CD14-positive monocyte (primary cell): ENCODE results near the gene GDF9. TPM values are rescaled to one million over a fixed set of nuclear protein-coding genes. Genes with fewer than 3 reads are reported as not detected.

ENCODE experiments used
- DNase-seq, 3 donors: peaks; one replicate each; pipeline ENCODE4 v3.0.0-alpha.2; 2011 to 2022
- H2AFZ ChIP-seq: 2 replicates; pipeline ENCODE4 v1.6.0; 2012; ENCODE audit warnings: mild to moderate bottlenecking, low read depth, low read length, inconsistent platforms; ENCODE audit not compliant: insufficient read depth, poor library complexity, severe bottlenecking
- H3K27ac ChIP-seq, 2 donors: 1 replicate in 1 of 2; 2 replicates in 1 of 2; pipeline ENCODE4 v1.5.1; 2012 to 2013; ENCODE audit warnings: low read length in 2 of 2, control low read depth in 1 of 2, inconsistent platforms in 1 of 2, low read depth in 1 of 2, mild to moderate bottlenecking in 1 of 2
- H3K27me3 ChIP-seq, 2 donors: one replicate each; pipeline versions ENCODE4 v1.6.0 to v1.6.1; 2011 to 2013; ENCODE audit warnings: low read length in 2 of 2; ENCODE audit not compliant: control insufficient read depth in 2 of 2, insufficient read depth in 2 of 2
- H3K36me3 ChIP-seq, 2 donors: replicated peaks in 1 of 2; 1 replicate in 1 of 2; 2 replicates in 1 of 2; pipeline versions ENCODE4 v1.5.1 to v1.6.1; 2012 to 2013; ENCODE audit warnings: low read length in 2 of 2, control low read depth in 1 of 2, inconsistent platforms in 1 of 2, mild to moderate bottlenecking in 1 of 2; ENCODE audit not compliant: insufficient read depth in 2 of 2, control insufficient read depth in 1 of 2
- H3K4me1 ChIP-seq, 2 donors: 1 replicate in 1 of 2; 2 replicates in 1 of 2; pipeline versions ENCODE4 v1.5.1 to v1.6.1; 2012 to 2013; ENCODE audit warnings: low read length in 2 of 2, control low read depth in 1 of 2, inconsistent platforms in 1 of 2, mild to moderate bottlenecking in 1 of 2, moderate library complexity in 1 of 2; ENCODE audit not compliant: insufficient read depth in 2 of 2, control insufficient read depth in 1 of 2
- H3K4me2 ChIP-seq: replicated peaks from 2 replicates; pipeline ENCODE3; 2012; ENCODE audit warnings: low read length, moderate library complexity, mild to moderate bottlenecking; ENCODE audit not compliant: poor library complexity, severe bottlenecking; ENCODE audit errors: extremely low read depth
- H3K4me3 ChIP-seq, 3 experiments: fragments of 200-600 bp in 1 of 3; sonication (generic) in 1 of 3; replicated peaks in 1 of 3; 1 replicate in 2 of 3; 2 replicates in 1 of 3; pipeline ENCODE4 v1.5.1; 2011 to 2013; ENCODE audit warnings: low read length in 3 of 3, mild to moderate bottlenecking in 3 of 3, control low read depth in 2 of 3, low read depth in 2 of 3, inconsistent platforms in 1 of 3, moderate library complexity in 1 of 3
- H3K79me2 ChIP-seq: 2 replicates; pipeline ENCODE4 v1.6.0; 2012; ENCODE audit warnings: mild to moderate bottlenecking, control low read depth, inconsistent platforms, low read length, moderate library complexity; ENCODE audit not compliant: insufficient read depth
- H3K9ac ChIP-seq: 2 replicates; pipeline ENCODE4 v1.6.0; 2017; ENCODE audit warnings: low read length, mild to moderate bottlenecking; ENCODE audit not compliant: insufficient read depth, poor library complexity, severe bottlenecking
- H3K9me3 ChIP-seq, 2 donors: replicated peaks in 1 of 2; 1 replicate in 1 of 2; 2 replicates in 1 of 2; pipeline versions ENCODE4 v1.5.1 to v1.6.1; 2012 to 2013; ENCODE audit warnings: low read length in 2 of 2, control low read depth in 1 of 2; ENCODE audit not compliant: control insufficient read depth in 1 of 2, insufficient read depth in 1 of 2
- H4K20me1 ChIP-seq: 2 replicates; pipeline ENCODE4 v1.6.0; 2012; ENCODE audit warnings: mild to moderate bottlenecking, low read length, control low read depth, moderate library complexity; ENCODE audit not compliant: insufficient read depth
- H3K27ac Mint-ChIP-seq, 7 donors: one replicate each; pipeline ENCODE4 v1.8.0; 2020; ENCODE audit warnings: mild to moderate bottlenecking in 7 of 7, mixed read lengths in 7 of 7, moderate library complexity in 6 of 7, inconsistent platforms in 2 of 7
- H3K27me3 Mint-ChIP-seq, 3 donors: one replicate each; pipeline ENCODE4 v1.8.0; 2021 to 2022; ENCODE audit warnings: low read depth in 3 of 3, mild to moderate bottlenecking in 3 of 3, mixed read lengths in 3 of 3, moderate library complexity in 3 of 3, inconsistent platforms in 1 of 3
- H3K36me3 Mint-ChIP-seq, 2 donors: one replicate each; pipeline ENCODE4 v1.8.0; 2020; ENCODE audit warnings: mixed read lengths in 2 of 2, inconsistent platforms in 1 of 2, mild to moderate bottlenecking in 1 of 2
- H3K4me1 Mint-ChIP-seq: one replicate; pipeline ENCODE4 v1.8.0; 2020; ENCODE audit warnings: mild to moderate bottlenecking, mixed read lengths
- H3K4me3 Mint-ChIP-seq, 2 donors: one replicate each; pipeline ENCODE4 v1.8.0; 2020; ENCODE audit warnings: mild to moderate bottlenecking in 2 of 2, mixed read lengths in 2 of 2, moderate library complexity in 1 of 2
- H3K9me3 Mint-ChIP-seq, 7 donors: one replicate each; pipeline ENCODE4 v1.8.0; 2020 to 2022; ENCODE audit warnings: mixed read lengths in 7 of 7, mild to moderate bottlenecking in 6 of 7, moderate library complexity in 6 of 7, inconsistent platforms in 2 of 7
- CTCF ChIP-seq: fragments of 200-600 bp; IDR thresholded peaks from one replicate; pipeline ENCODE4 v1.8.0; 2022; ENCODE audit warnings: antibody characterized with exemption, mild to moderate bottlenecking
- WGBS: methylation state at CpG from one replicate; pipeline ENCODE4 v1.1.5; 2013; ENCODE audit warnings: missing lambda C conversion rate; ENCODE audit not compliant: insufficient coverage; 5-methylcytosine and 5-hydroxymethylcytosine counted together
- intact Hi-C, 2 donors: fragments of 100-400 bp; cut with micrococcal nuclease; formaldehyde crosslinking; loops; one replicate each; pipeline versions ENCODE4 v1.15.0 to v1.15.1; 2023
- polyA plus RNA-seq, 3 donors: library from polyadenylated mRNA; depleted of rRNA in 1 of 3; unstranded in 2 of 3; stranded (reverse) in 1 of 3; fragments of 300-500 nt in 2 of 3; fragments of >200 nt in 1 of 3; fragmentation: Illumina TruSeq in 2 of 3; gene quantifications; 1 replicate in 2 of 3; 2 replicates in 1 of 3; pipeline ENCODE4 v1.2.3, GENCODE V29; 2012 to 2021

Gene GDF9
- polyA plus RNA-seq, 3 donors: 0.55 TPM; not detected in 2

GRCh38 chr5:132817011-132817410, 49.3 kb downstream of the GDF9 start:
- peaks cover 4 to 19% of the 10 kb centered on the region in 2 donors for H3K9me3 ChIP-seq
- peaks cover 8 to 34% of the 10 kb centered on the region in 2 donors for H3K4me1 ChIP-seq
- Mint-ChIP-seq H3K4me1 (peaks cover 24% of the 10 kb centered on the region), H3K27me3 (peaks cover 63 to 74% (median 64%) of the 10 kb centered on the region in 3 donors), H3K4me3 (peak overlapping the region in 1 of 2 donors; percentile 39), H3K27ac (no peak overlapping the region), H3K36me3 (peaks cover 6 to 14% of the 10 kb centered on the region in 2 donors), H3K9me3 (peaks cover 0 to 25% (median 9%) of the 10 kb centered on the region in 7 donors)
- H3K79me2 ChIP-seq: no peaks in the 10 kb centered on the region
- H3K4me2 ChIP-seq: no peak overlapping the region
- H3K27ac ChIP-seq: no peak overlapping the region
- no peak overlapping the region for H3K9ac ChIP-seq
- H2AFZ ChIP-seq: no peak overlapping the region
- DNase-seq: no peak
- peaks cover 12% of the 10 kb centered on the region for H4K20me1 ChIP-seq
- WGBS: no CpG with 5 or more reads among the region's 1 CpG
- no peaks in the 10 kb centered on the region for H3K36me3 ChIP-seq
- intact Hi-C loops: loop anchor here in 1 of 2 donors (10.0 kb wide), 1 partner anchor 312 kb away; no protein-coding TSS in a partner anchor
- H3K4me3 ChIP-seq: no peak overlapping the region
- peaks cover 42 to 83% of the 10 kb centered on the region in 2 donors for H3K27me3 ChIP-seq
- no peak for TF ChIP-seq CTCF

GRCh38 chr5:132816554-132816953, 49.7 kb downstream of the GDF9 start:
- peaks cover 4 to 19% of the 10 kb centered on the region in 2 donors for H3K9me3 ChIP-seq
- H3K79me2 ChIP-seq: no peaks in the 10 kb centered on the region
- no peak overlapping the region for H2AFZ ChIP-seq
- peaks cover 24% of the 10 kb centered on the region for H3K4me1 Mint-ChIP-seq
- H4K20me1 ChIP-seq: peaks cover 9% of the 10 kb centered on the region
- H3K27me3 Mint-ChIP-seq: peaks cover 65 to 74% (median 66%) of the 10 kb centered on the region in 3 donors
- H3K9ac ChIP-seq: no peak overlapping the region
- peaks cover 8 to 34% of the 10 kb centered on the region in 2 donors for H3K4me1 ChIP-seq
- intact Hi-C loops: loop anchor here in 1 of 2 donors (10.0 kb wide), 1 partner anchor 312 kb away; no protein-coding TSS in a partner anchor
- no peak overlapping the region for H3K27ac Mint-ChIP-seq
- no peaks in the 10 kb centered on the region for H3K36me3 ChIP-seq
- peaks cover 0 to 28% (median 11%) of the 10 kb centered on the region in 7 donors for H3K9me3 Mint-ChIP-seq
- H3K27me3 ChIP-seq: peaks cover 46 to 83% of the 10 kb centered on the region in 2 donors
- H3K36me3 Mint-ChIP-seq: peaks cover 6 to 14% of the 10 kb centered on the region in 2 donors
- no peak for DNase-seq
- no peak for TF ChIP-seq CTCF
- no peak overlapping the region for H3K4me2 ChIP-seq
- H3K27ac ChIP-seq: no peak overlapping the region
- H3K4me3 Mint-ChIP-seq: peak overlapping the region in 1 of 2 donors; percentile 39
- H3K4me3 ChIP-seq: no peak overlapping the region
